ENCODE data around the gene ZNF74. TPM values are rescaled to one million over a fixed set of nuclear protein-coding genes. Genes with fewer than 3 reads are reported as not detected.

The ZNF74 gene
- total RNA-seq, 1 donor from 2014 or later, result 12.3 TPM

GRCh38 chr22:20428496-20429253, 34.7 kb downstream of the ZNF74 start:
- DNase-seq (peak; percentile 44), ATAC-seq (no peak)
- H3K4me1 ChIP-seq, result peaks cover 35% of the 10 kb centered on the region
- H3K27me3 ChIP-seq (ENCODE audit: low read depth), result peaks cover 52% of the 10 kb centered on the region
- intact Hi-C loops (cut with DNase I), result no loop called here
- no peak for TF ChIP-seq CTCF (IDR thresholded peaks at IDR 0.05)
- H3K4me3 ChIP-seq, result peak overlapping the region; percentile 54
- no peak overlapping the region for H3K27ac ChIP-seq
- H3K36me3 ChIP-seq, result peaks cover 22% of the 10 kb centered on the region
- no peaks in the 10 kb centered on the region for H3K9me3 ChIP-seq

GRCh38 chr22:20429254-20430100, 35.5 kb downstream of the ZNF74 start:
- TF ChIP-seq CTCF (IDR thresholded peaks at IDR 0.05), result no peak
- Histone ChIP-seq H3K27me3 (ENCODE audit: low read depth) (peaks cover 50% of the 10 kb centered on the region), H3K9me3 (no peaks in the 10 kb centered on the region), H3K4me1 (peaks cover 30% of the 10 kb centered on the region), H3K36me3 (peaks cover 22% of the 10 kb centered on the region), H3K27ac (no peak overlapping the region), H3K4me3 (peak overlapping the region; percentile 54)
- peak; percentile 71 to 72 for ATAC-seq
- intact Hi-C loops (cut with DNase I), result no loop called here
- peak; percentile 84 for DNase-seq

GRCh38 chr22:20430101-20430719, 36.3 kb downstream of the ZNF74 start:
- ATAC-seq, result peak in 1 of 2 donors; percentile 4

GRCh38 chr22:20430720-20431510, 37.0 kb downstream of the ZNF74 start:
- Histone ChIP-seq H3K36me3 (peaks cover 16% of the 10 kb centered on the region), H3K27ac (no peak overlapping the region), H3K4me1 (peaks cover 22% of the 10 kb centered on the region), H3K4me3 (peak overlapping the region; percentile 54), H3K9me3 (no peaks in the 10 kb centered on the region), H3K27me3 (ENCODE audit: low read depth) (peaks cover 53% of the 10 kb centered on the region)
- peak; percentile 32 for TF ChIP-seq CTCF (IDR thresholded peaks at IDR 0.05)
- DNase-seq (peak; percentile 70), ATAC-seq (peak; percentile 64 to 73)
- intact Hi-C loops (cut with DNase I), result no loop called here

More at GRCh38 chr22:20430101-20430719, 36.3 kb downstream of the ZNF74 start:
- Histone ChIP-seq H3K27ac (no peak overlapping the region), H3K4me3 (peak overlapping the region; percentile 54), H3K4me1 (peaks cover 22% of the 10 kb centered on the region), H3K9me3 (no peaks in the 10 kb centered on the region), H3K36me3 (peaks cover 16% of the 10 kb centered on the region), H3K27me3 (ENCODE audit: low read depth) (peaks cover 50% of the 10 kb centered on the region)
- DNase-seq, result peak; percentile 42
- intact Hi-C loops (cut with DNase I), result no loop called here
- TF ChIP-seq CTCF (IDR thresholded peaks at IDR 0.05), result no peak
